ENCODE data around the gene CLBA1.
A peak's percentile ranks its signal among the peaks of the same experiment; 100 is the strongest.
"Not testable (repeated sequence)": the region's sequence is repeated elsewhere in the genome, so short reads cannot be mapped to it uniquely, and the experiment has no call there.

Gene CLBA1

GRCh38 chr14:105034315-105035039, 48.9 kb downstream of the CLBA1 start:
- no peak for TF ChIP-seq ZNF768 (tag by site-specific recombination; IDR thresholded peaks at IDR 0.05)
- TF ChIP-seq YY1 (tag by site-specific recombination; IDR thresholded peaks at IDR 0.05): no peak
- TF ChIP-seq SCRT2 (tag by site-specific recombination; IDR thresholded peaks at IDR 0.05): peak; percentile 79
- ChIA-PET CTCF (interaction anchor here (0.6 to 6.2 kb wide), 5 partner anchors 10 to 208 kb away, joined by 3 to 41 read pairs (median 3); no protein-coding TSS in a partner anchor), POLR2A (interaction anchor here (0.7 to 3.6 kb wide), 4 partner anchors 10 to 62 kb away, joined by 3 to 28 read pairs (median 8); partner anchors contain the start of gene CDCA4)
- Histone ChIP-seq H3K36me3 (ENCODE audit: control insufficient read depth in 2 of 2, insufficient read depth in 1 of 2, low read length in 2 of 2) (no peaks in the 10 kb centered on the region), H3K27ac (ENCODE audit: extremely low read depth, low read depth, low read length) (no peak overlapping the region), H3K4me1 (ENCODE audit: control insufficient read depth, insufficient read depth, low read length) (peaks cover 2% of the 10 kb centered on the region; the same call in 1 of the 2 replicates), H3K4me3 (ENCODE audit: low read depth, low read length) (peak overlapping the region; percentile 62), H3K9me3 (ENCODE audit: control insufficient read depth, insufficient read depth, low read depth, low read length) (no peaks in the 10 kb centered on the region)

- ChIA-PET CTCF (interaction anchor here (0.6 to 6.2 kb wide), 6 partner anchors 9 to 359 kb away, joined by 3 to 41 read pairs (median 3); no protein-coding TSS in a partner anchor), POLR2A (interaction anchor here (1.1 to 2.4 kb wide), 2 partner anchors 15 to 63 kb away, joined by 3 to 13 read pairs; partner anchors contain the start of gene CDCA4)
- H3K4me3 ChIP-seq (ENCODE audit: low read depth, low read length); H3K4me1 ChIP-seq (ENCODE audit: control insufficient read depth, insufficient read depth, low read length); H3K36me3 ChIP-seq (ENCODE audit: control insufficient read depth in 2 of 2, insufficient read depth in 1 of 2, low read length in 2 of 2); H3K9me3 ChIP-seq (ENCODE audit: control insufficient read depth, insufficient read depth, low read depth, low read length); H3K27ac ChIP-seq (ENCODE audit: extremely low read depth, low read depth, low read length): not testable (repeated sequence)
Observed at GRCh38 chr14:105035616-105036015, 50.0 kb downstream of the CLBA1 start.

GRCh38 chr14:105039458-105040205, 54.0 kb downstream of the CLBA1 start:
- Histone ChIP-seq H3K4me3 (ENCODE audit: low read depth, low read length) (no peak overlapping the region), H3K9me3 (ENCODE audit: control insufficient read depth, insufficient read depth, low read depth, low read length) (no peaks in the 10 kb centered on the region), H3K4me1 (ENCODE audit: control insufficient read depth, insufficient read depth, low read length) (no peaks in the 10 kb centered on the region), H3K36me3 (ENCODE audit: control insufficient read depth in 2 of 2, insufficient read depth in 1 of 2, low read length in 2 of 2) (no peaks in the 10 kb centered on the region), H3K27ac (ENCODE audit: extremely low read depth, low read depth, low read length) (no peak overlapping the region)
- ChIA-PET CTCF (interaction anchor here (8.3 kb wide), 1 partner anchor 65 kb away, joined by 109 read pairs; no protein-coding TSS in a partner anchor), POLR2A (interaction anchor here (1.2 kb wide), 1 partner anchor 19 kb away, joined by 3 read pairs; the partner anchor contains the start of gene CDCA4)
- no peak for TF ChIP-seq HOXA7 (CRISPR knock-in tag; IDR thresholded peaks at IDR 0.05; ENCODE audit: borderline replicate concordance)
- peak; percentile 51 for TF ChIP-seq ZFHX2 (tag by site-specific recombination; conservative IDR thresholded peaks at IDR 0.05)
- TF ChIP-seq ZBTB48 (tag by site-specific recombination; IDR thresholded peaks at IDR 0.05): 0 out of 2 replicates have a peak, but pooled peaks have one; percentile 49
- TF ChIP-seq ZNF596 (tag by site-specific recombination; IDR thresholded peaks at IDR 0.05): 0 out of 2 replicates have a peak, but pooled peaks have one; percentile 19

GRCh38 chr14:105041841-105042765, 56.5 kb downstream of the CLBA1 start:
- POLR2A ChIA-PET: no interaction called here
- Histone ChIP-seq H3K4me1 (ENCODE audit: control insufficient read depth, insufficient read depth, low read length) (no peaks in the 10 kb centered on the region), H3K27ac (ENCODE audit: extremely low read depth, low read depth, low read length) (no peak overlapping the region), H3K9me3 (ENCODE audit: control insufficient read depth, insufficient read depth, low read depth, low read length) (no peaks in the 10 kb centered on the region), H3K36me3 (ENCODE audit: control insufficient read depth in 2 of 2, insufficient read depth in 1 of 2, low read length in 2 of 2) (no peaks in the 10 kb centered on the region), H3K4me3 (ENCODE audit: low read depth, low read length) (no peak overlapping the region)
- CTCF ChIA-PET: interaction anchor here (0.6 to 8.3 kb wide), 4 partner anchors 46 to 88 kb away, joined by 3 to 109 read pairs (median 5); no protein-coding TSS in a partner anchor
- peak; percentile 15; the same call in 1 of the 2 replicates for TF ChIP-seq ZNF341 (tag by site-specific recombination; IDR thresholded peaks at IDR 0.05; ENCODE audit: low read depth)
- peak; percentile 40; the same call in 1 of the 2 replicates for TF ChIP-seq ZNF600 (tag by site-specific recombination; IDR thresholded peaks at IDR 0.05)
- TF ChIP-seq ZFHX2 (tag by site-specific recombination; conservative IDR thresholded peaks at IDR 0.05): peak; percentile 94
- peak; percentile 31; the same call in 1 of the 2 replicates for TF ChIP-seq ZBTB8A (tag by site-specific recombination; IDR thresholded peaks at IDR 0.05)
- peak; percentile 49 for TF ChIP-seq GLIS1 (tag by site-specific recombination; IDR thresholded peaks at IDR 0.05)
- TF ChIP-seq ZNF701 (tag by site-specific recombination; IDR thresholded peaks at IDR 0.05): no peak
- TF ChIP-seq SP7 (tag by site-specific recombination; IDR thresholded peaks at IDR 0.05): peak; percentile 78
- TF ChIP-seq KLF17 (tag by site-specific recombination; IDR thresholded peaks at IDR 0.05): peak; percentile 98
- peak; percentile 36; the same call in 1 of the 2 replicates for TF ChIP-seq SP2 (tag by site-specific recombination; IDR thresholded peaks at IDR 0.05)
- TF ChIP-seq ZNF391 (tag by site-specific recombination; IDR thresholded peaks at IDR 0.05; ENCODE audit: borderline replicate concordance, low read depth): no peak
- TF ChIP-seq PATZ1 (tag by site-specific recombination; IDR thresholded peaks at IDR 0.05): peak; percentile 57
- TF ChIP-seq KLF1 (tag by site-specific recombination; IDR thresholded peaks at IDR 0.05): peak; percentile 98
- TF ChIP-seq ZNF521 (tag by site-specific recombination; IDR thresholded peaks at IDR 0.05): no peak
- peak; percentile 51 for TF ChIP-seq SP3 (tag by site-specific recombination; IDR thresholded peaks at IDR 0.05)
- no peak for TF ChIP-seq ZNF510 (tag by site-specific recombination; IDR thresholded peaks at IDR 0.05; ENCODE audit: insufficient replicate concordance)
